Astrocyte (in vitro differentiated cells and primary cell): ENCODE data around the gene IGF1R. TPM values are rescaled to one million over a fixed set of nuclear protein-coding genes. Genes with fewer than 3 reads are reported as not detected.

ENCODE experiments used
- DNase-seq: peaks from one replicate; pipeline ENCODE4 v3.0.0-alpha.2; 2010; ENCODE audit warnings: low read depth
- FAIRE-seq: peaks from 2 replicates; lab custom pipeline; 2011; peaks lifted over from hg19 to GRCh38; lab: Jason Lieb, UNC
- H2AFZ ChIP-seq: 2 replicates; pipeline ENCODE4 v1.6.0; 2012; ENCODE audit warnings: low read depth, low read length, inconsistent platforms
- H3K27ac ChIP-seq: 2 replicates; pipeline ENCODE4 v1.5.1; 2011; ENCODE audit warnings: low read depth, low read length, inconsistent platforms
- H3K27me3 ChIP-seq: 2 replicates; pipeline ENCODE4 v1.6.0; 2011; ENCODE audit warnings: low read length, inconsistent platforms; ENCODE audit not compliant: insufficient read depth
- H3K36me3 ChIP-seq: 2 replicates; pipeline ENCODE4 v1.5.1; 2011; ENCODE audit warnings: low read length, inconsistent platforms; ENCODE audit not compliant: insufficient read depth
- H3K4me1 ChIP-seq: 2 replicates; pipeline ENCODE4 v1.5.1; 2011; ENCODE audit warnings: low read length, inconsistent platforms; ENCODE audit not compliant: insufficient read depth
- H3K4me2 ChIP-seq: 2 replicates; pipeline ENCODE4 v1.6.0; 2012; ENCODE audit warnings: low read length, inconsistent platforms
- H3K4me3 ChIP-seq: 2 replicates; pipeline ENCODE4 v1.5.1; 2011; ENCODE audit warnings: low read depth, mild to moderate bottlenecking, low read length, inconsistent platforms; ENCODE audit not compliant: insufficient read depth
- H3K79me2 ChIP-seq: 2 replicates; pipeline ENCODE4 v1.6.0; 2012; ENCODE audit warnings: mild to moderate bottlenecking, low read length, inconsistent platforms; ENCODE audit not compliant: insufficient read depth
- H3K9ac ChIP-seq: 2 replicates; pipeline ENCODE4 v1.6.0; 2012; ENCODE audit warnings: mild to moderate bottlenecking, low read length, inconsistent platforms
- H3K9me3 ChIP-seq: 2 replicates; pipeline ENCODE4 v1.5.1; 2012; ENCODE audit warnings: low read depth, mild to moderate bottlenecking, low read length, inconsistent platforms; ENCODE audit not compliant: insufficient read depth
- H4K20me1 ChIP-seq: 2 replicates; pipeline ENCODE4 v1.6.0; 2012; ENCODE audit warnings: low read length, inconsistent platforms; ENCODE audit not compliant: insufficient read depth
- H3K27ac Mint-ChIP-seq: one replicate; pipeline ENCODE4 v1.8.0; 2021; ENCODE audit warnings: mild to moderate bottlenecking, mixed read lengths; ENCODE audit not compliant: unreplicated experiment
- H3K27me3 Mint-ChIP-seq: one replicate; pipeline ENCODE4 v1.8.0; 2021; ENCODE audit warnings: low read depth, mixed read lengths; ENCODE audit not compliant: unreplicated experiment
- H3K36me3 Mint-ChIP-seq: one replicate; pipeline ENCODE4 v1.8.0; 2021; ENCODE audit warnings: low read depth, mixed read lengths; ENCODE audit not compliant: unreplicated experiment
- H3K4me1 Mint-ChIP-seq: one replicate; pipeline ENCODE4 v1.8.0; 2021; ENCODE audit warnings: low read depth, mixed read lengths; ENCODE audit not compliant: unreplicated experiment
- H3K4me3 Mint-ChIP-seq: one replicate; pipeline ENCODE4 v1.8.0; 2021; ENCODE audit warnings: mild to moderate bottlenecking, moderate library complexity, mixed read lengths; ENCODE audit not compliant: unreplicated experiment
- H3K9me3 Mint-ChIP-seq: one replicate; pipeline ENCODE4 v1.8.0; 2021; ENCODE audit warnings: mild to moderate bottlenecking, mixed read lengths; ENCODE audit not compliant: unreplicated experiment
- EZH2 ChIP-seq: IDR thresholded peaks from 2 replicates; pipeline ENCODE4 v1.6.1; 2012; ENCODE audit warnings: mild to moderate bottlenecking, low read length, inconsistent platforms; ENCODE audit not compliant: insufficient read depth
- total RNA-seq: library from RNA; stranded (reverse); gene quantifications from 2 replicates; pipeline ENCODE4 v1.2.1, GENCODE V29; 2021
- TF ChIP-seq, protein P1 (sequence below): IDR thresholded peaks from 2 replicates; pipeline ENCODE4 v1.5.1; 2011; ENCODE audit warnings: low read depth, mild to moderate bottlenecking, inconsistent platforms, low read length, moderate library complexity; ENCODE audit not compliant: insufficient read depth

The IGF1R gene
- total RNA-seq, 1 donor from 2014 or later: 270 TPM

DNA sequence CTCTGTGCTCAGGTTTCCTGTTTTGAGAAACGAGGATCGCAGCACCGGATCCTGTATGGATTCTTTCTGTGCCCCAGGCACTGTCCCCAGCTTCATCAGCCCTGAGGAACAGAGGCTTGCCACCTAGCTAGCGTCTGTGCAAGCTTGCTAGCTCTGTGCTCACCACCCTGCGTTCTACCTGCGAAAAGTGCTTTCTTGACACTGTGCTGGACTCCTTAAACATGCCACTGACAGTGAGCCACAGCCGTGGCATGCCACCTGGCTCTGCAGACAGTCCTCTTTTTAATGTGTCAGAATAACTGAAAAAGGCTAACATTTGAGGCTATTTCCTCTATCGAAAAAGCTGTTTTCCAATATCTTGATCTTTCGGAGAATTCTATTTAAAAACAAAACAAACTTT is 357.8 kb downstream of the IGF1R start:
- FAIRE-seq (no peak), DNase-seq (no peak)
- Mint-ChIP-seq H3K4me1 (peaks cover 8% of the 10 kb centered on the region), H3K4me3 (no peak overlapping the region), H3K9me3 (no peaks in the 10 kb centered on the region), H3K27ac (no peak overlapping the region), H3K27me3 (peaks cover 11% of the 10 kb centered on the region), H3K36me3 (peaks cover 3% of the 10 kb centered on the region)
- H4K20me1 ChIP-seq: no peaks in the 10 kb centered on the region
- no peak overlapping the region for H3K4me2 ChIP-seq
- no peaks in the 10 kb centered on the region for H3K9me3 ChIP-seq
- no peak overlapping the region for H3K4me3 ChIP-seq
- no peaks in the 10 kb centered on the region for H3K4me1 ChIP-seq
- no peak overlapping the region for H3K9ac ChIP-seq
- H2AFZ ChIP-seq: no peak overlapping the region
- H3K27me3 ChIP-seq: peaks cover 6% of the 10 kb centered on the region
- no peaks in the 10 kb centered on the region for H3K36me3 ChIP-seq
- H3K79me2 ChIP-seq: no peaks in the 10 kb centered on the region
- H3K27ac ChIP-seq: no peak overlapping the region
- TF ChIP-seq, protein P1, sequence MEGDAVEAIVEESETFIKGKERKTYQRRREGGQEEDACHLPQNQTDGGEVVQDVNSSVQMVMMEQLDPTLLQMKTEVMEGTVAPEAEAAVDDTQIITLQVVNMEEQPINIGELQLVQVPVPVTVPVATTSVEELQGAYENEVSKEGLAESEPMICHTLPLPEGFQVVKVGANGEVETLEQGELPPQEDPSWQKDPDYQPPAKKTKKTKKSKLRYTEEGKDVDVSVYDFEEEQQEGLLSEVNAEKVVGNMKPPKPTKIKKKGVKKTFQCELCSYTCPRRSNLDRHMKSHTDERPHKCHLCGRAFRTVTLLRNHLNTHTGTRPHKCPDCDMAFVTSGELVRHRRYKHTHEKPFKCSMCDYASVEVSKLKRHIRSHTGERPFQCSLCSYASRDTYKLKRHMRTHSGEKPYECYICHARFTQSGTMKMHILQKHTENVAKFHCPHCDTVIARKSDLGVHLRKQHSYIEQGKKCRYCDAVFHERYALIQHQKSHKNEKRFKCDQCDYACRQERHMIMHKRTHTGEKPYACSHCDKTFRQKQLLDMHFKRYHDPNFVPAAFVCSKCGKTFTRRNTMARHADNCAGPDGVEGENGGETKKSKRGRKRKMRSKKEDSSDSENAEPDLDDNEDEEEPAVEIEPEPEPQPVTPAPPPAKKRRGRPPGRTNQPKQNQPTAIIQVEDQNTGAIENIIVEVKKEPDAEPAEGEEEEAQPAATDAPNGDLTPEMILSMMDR: no peak
- no peak for TF ChIP-seq EZH2

DNA sequence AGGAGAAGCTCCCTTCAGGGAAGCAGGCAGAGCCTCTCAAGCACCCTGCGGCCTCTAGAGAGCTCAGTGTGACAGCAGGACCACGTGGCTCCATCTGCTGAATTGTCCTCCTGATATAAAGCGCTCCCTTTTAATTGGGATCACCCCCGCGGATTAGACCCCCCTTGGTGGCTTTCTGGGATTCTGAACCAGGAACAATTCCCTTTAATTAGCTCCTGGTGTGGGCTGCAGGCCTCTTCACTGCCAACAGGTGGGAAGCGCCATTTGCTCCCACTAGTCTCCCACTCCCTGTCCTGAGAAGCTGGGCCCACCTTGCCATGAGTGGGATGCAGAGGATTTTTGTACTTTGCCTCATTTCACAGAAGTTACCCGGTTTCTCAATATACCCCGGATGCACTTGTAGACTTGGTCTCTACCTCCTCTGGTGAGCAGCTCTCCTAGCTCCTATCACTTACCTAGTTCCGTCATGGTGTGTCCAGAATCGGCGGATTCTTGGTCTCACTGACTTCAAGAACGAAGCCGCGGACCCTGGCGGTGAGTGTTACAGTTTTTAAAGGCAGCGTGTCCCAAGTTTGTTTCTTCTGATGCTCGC is 358.7 kb downstream of the IGF1R start:
- H3K9ac ChIP-seq: no peak overlapping the region
- H3K4me2 ChIP-seq: no peak overlapping the region
- FAIRE-seq (no peak), DNase-seq (no peak)
- Mint-ChIP-seq H3K27ac (no peak overlapping the region), H3K27me3 (peaks cover 11% of the 10 kb centered on the region), H3K4me1 (peaks cover 8% of the 10 kb centered on the region), H3K4me3 (no peak overlapping the region), H3K36me3 (peaks cover 3% of the 10 kb centered on the region), H3K9me3 (no peaks in the 10 kb centered on the region)
- no peak overlapping the region for H3K4me3 ChIP-seq
- H3K4me1 ChIP-seq: no peaks in the 10 kb centered on the region
- no peak overlapping the region for H3K27ac ChIP-seq
- no peaks in the 10 kb centered on the region for H3K79me2 ChIP-seq
- H3K36me3 ChIP-seq: no peaks in the 10 kb centered on the region
- H4K20me1 ChIP-seq: no peaks in the 10 kb centered on the region
- TF ChIP-seq, protein P1: no peak
- TF ChIP-seq EZH2: no peak
- H3K9me3 ChIP-seq: no peaks in the 10 kb centered on the region
- H2AFZ ChIP-seq: no peak overlapping the region
- peaks cover 6% of the 10 kb centered on the region for H3K27me3 ChIP-seq

DNA sequence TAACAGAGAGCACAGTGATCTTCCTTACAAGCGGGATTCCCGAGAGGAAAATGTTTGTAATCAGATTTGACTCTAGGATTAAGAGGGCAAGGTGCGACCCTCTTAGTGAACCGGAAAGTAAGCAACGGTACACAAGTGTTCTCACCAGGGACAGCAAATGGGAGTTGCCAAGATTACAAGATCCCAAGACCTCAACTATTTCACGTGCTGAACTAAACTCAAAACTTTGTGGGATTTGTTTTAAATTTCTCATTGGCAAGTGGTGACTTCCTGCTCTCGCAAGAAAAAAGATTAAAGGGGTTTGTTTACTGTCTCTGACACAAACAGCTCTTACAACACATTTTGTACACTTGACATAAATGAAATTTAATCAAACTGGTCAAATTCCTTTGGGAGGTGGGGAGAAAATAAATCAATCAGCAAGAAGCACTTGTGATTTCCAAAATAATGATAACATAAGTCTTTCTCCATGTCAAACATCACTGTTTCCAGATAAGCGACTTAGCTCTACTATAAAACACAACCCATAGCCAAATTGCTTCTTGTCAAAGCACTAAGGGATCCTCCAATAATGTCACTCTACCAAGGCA is 361.5 kb downstream of the IGF1R start:
- no peak for DNase-seq

More for the DNA sequence above, 361.5 kb downstream of the IGF1R start:
- no peak for FAIRE-seq
- no peak overlapping the region for H3K27ac ChIP-seq
- TF ChIP-seq EZH2: no peak
- TF ChIP-seq, protein P1: no peak
- no peak overlapping the region for H3K9ac ChIP-seq
- H3K4me2 ChIP-seq: no peak overlapping the region
- H3K4me1 Mint-ChIP-seq: peaks cover 10% of the 10 kb centered on the region
- no peak overlapping the region for H3K4me3 Mint-ChIP-seq
- no peaks in the 10 kb centered on the region for H3K79me2 ChIP-seq
- no peaks in the 10 kb centered on the region for H3K36me3 ChIP-seq
- peaks cover 6% of the 10 kb centered on the region for H3K27me3 ChIP-seq
- H2AFZ ChIP-seq: no peak overlapping the region
- peaks cover 11% of the 10 kb centered on the region for H3K27me3 Mint-ChIP-seq
- no peak overlapping the region for H3K27ac Mint-ChIP-seq
- H4K20me1 ChIP-seq: no peaks in the 10 kb centered on the region
- no peak overlapping the region for H3K4me3 ChIP-seq
- H3K9me3 Mint-ChIP-seq: no peaks in the 10 kb centered on the region
- H3K9me3 ChIP-seq: no peaks in the 10 kb centered on the region
- peaks cover 3% of the 10 kb centered on the region for H3K36me3 Mint-ChIP-seq
- H3K4me1 ChIP-seq: no peaks in the 10 kb centered on the region
